ENCODE results near the gene PUS3.

PUS3 gene

DNA sequence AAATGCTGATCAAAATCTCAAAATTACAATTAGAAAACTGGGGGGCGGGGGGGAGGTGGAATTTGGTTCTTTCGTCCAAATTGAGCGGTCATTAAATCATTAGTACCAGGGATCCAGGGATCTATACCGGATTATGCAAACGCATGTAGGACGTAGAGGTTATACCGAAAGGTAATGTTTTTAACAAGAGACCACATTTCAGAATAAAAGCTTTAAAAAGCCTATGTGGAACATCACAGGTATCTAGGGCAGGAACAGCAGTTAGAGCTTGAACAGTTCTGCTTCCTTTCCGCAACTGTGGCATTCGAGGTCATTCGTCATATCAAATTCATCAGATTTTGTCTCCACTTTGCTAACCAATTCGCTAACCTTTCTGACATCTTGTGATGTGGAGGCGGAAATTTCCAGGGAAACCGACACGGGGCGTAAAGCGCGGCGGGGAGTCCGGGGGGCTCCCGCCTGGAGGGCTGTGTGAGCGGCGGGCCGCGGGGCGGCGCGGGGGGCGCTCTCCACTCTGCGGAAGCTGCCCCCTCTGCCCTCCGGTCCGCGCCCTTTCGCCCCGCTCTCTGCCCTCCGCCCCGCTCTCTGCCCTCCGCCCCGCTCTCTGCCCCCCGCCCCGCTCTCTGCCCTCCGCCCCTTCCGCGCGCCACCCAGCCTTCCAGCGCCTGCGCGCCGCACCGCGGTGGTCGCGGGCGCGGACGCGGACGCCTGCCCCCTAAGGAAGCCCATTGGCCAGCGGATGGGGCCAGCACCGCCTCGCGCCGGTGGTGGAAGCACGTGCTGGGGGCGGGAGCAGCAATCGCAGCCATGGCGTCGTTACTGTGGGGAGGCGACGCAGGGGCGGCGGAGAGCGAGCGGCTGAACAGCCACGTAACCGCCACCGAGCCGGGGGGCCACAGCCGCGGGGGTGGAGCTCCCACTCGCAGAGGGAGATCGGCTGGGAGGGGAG is 979 bp upstream of the PUS3 start, which contains the start of gene DDX25:
Gene DDX25, plus strand, starts transcription at position 798 of the 949 bp plus-strand sequence. Its CDS starts 10 bp downstream, at position 808.
- DNase-seq (ENCODE audit: low read depth): no peak
- TF ChIP-seq, protein P1, sequence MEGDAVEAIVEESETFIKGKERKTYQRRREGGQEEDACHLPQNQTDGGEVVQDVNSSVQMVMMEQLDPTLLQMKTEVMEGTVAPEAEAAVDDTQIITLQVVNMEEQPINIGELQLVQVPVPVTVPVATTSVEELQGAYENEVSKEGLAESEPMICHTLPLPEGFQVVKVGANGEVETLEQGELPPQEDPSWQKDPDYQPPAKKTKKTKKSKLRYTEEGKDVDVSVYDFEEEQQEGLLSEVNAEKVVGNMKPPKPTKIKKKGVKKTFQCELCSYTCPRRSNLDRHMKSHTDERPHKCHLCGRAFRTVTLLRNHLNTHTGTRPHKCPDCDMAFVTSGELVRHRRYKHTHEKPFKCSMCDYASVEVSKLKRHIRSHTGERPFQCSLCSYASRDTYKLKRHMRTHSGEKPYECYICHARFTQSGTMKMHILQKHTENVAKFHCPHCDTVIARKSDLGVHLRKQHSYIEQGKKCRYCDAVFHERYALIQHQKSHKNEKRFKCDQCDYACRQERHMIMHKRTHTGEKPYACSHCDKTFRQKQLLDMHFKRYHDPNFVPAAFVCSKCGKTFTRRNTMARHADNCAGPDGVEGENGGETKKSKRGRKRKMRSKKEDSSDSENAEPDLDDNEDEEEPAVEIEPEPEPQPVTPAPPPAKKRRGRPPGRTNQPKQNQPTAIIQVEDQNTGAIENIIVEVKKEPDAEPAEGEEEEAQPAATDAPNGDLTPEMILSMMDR (IDR thresholded peaks at IDR 0.05; ENCODE audit: control insufficient read depth, extremely low read depth, insufficient read depth): no peak
- peak within 1 kb of the TSS; percentile 70 for H3K4me3 ChIP-seq (ENCODE audit: low read depth, low read length)

DNA sequence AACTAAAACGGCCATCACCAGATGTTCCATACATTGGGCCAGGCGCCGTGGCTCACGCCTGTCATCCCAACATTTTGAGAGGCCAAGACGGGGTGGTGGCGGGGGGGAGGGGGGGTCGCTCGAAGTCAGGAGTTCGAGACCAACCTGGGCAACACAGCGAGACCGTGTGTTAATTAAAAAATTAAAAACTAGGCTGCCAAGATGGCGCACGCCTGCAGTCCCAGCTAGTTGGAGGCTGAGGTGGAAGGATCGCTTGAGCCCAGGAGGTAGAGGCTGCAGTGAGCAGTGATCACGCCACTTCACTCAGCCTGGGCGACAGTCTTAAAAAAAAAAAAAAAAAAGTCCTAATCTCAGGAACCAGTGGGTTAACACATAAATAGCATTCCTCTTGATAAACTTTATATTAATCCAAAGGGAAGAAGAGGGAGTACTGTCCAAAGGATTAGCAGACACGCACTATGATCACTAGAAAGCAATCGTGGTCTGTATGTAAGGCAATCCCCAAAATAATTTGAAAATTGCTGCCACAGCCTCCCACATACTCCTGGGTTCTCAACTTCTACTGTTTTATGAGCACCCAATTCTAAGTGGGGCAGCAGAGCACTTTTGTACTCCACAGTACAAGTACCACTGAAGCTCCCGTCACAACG is 604 bp downstream of the PUS3 start:
- DNase-seq (ENCODE audit: low read depth): no peak
- peak overlapping the region; percentile 70 for H3K4me3 ChIP-seq (ENCODE audit: low read depth, low read length)

DNA sequence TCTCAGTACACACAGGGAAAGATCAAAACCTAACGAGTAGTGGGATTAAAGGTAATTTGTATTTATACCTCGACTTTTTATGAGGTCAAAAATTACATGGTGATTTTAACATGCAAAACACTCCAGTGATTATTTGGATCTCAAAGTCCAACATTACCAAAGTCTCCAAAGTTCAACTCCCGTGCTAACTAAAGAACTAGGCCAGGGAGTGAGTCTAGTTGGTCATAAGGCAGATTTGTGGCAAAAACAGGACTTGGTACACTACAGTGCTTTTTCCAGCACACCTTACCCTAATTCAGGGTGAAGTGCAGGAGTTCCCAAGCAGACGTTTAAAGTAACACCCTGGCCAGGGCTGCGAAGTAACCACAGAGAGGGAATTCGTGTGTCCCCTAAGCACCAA is 1.1 kb downstream of the PUS3 start:
- H3K4me3 ChIP-seq (ENCODE audit: low read depth, low read length): peak overlapping the region; percentile 70
- no peak for DNase-seq (ENCODE audit: low read depth)
- TF ChIP-seq, protein P1 (IDR thresholded peaks at IDR 0.05; ENCODE audit: control insufficient read depth, extremely low read depth, insufficient read depth): no peak

More for the DNA sequence above, 604 bp downstream of the PUS3 start:
- TF ChIP-seq, protein P1 (IDR thresholded peaks at IDR 0.05; ENCODE audit: control insufficient read depth, extremely low read depth, insufficient read depth): no peak

DNA sequence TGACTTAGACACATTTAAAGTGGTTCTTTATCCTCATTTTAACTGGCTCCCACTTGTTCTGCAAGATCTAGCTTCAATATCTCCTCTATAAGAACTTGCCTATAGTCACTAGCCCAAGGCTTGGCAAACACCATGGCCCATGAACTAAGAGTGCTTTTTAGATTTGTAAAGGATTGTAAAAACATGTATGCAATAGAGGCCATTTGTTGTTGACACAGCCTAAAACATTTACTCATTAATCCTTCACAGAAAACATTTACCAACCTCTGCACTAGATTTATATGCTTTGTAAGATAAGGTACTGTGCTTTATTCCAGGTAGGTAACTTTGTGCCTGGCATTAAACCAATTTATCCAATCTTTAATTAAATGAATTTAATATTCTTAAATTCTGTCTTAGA is 10.0 kb downstream of the PUS3 start:
- TF ChIP-seq, protein P1 (IDR thresholded peaks at IDR 0.05; ENCODE audit: control insufficient read depth, extremely low read depth, insufficient read depth): no peak
- H3K4me3 ChIP-seq (ENCODE audit: low read depth, low read length): no peak overlapping the region
- DNase-seq (ENCODE audit: low read depth): peak; percentile 89

DNA sequence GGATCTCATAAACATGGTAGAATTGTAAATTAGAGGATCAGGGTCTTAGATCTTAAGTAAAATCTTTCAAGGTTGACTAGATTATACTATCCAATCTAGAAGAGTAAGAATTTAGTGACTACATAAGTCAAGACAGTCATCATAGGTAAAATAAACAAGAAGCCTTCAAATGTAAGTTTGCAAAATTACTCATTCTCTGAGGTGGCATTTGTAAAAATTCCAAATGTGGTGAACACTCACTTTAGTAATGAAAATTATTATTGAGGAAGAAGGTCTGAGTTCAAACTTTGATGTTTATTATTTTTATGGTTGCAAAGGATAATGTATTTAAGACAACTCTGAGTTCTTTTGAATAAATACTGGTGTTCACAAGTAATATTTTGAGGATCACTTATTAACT is 10.9 kb downstream of the PUS3 start:
- no peak for DNase-seq (ENCODE audit: low read depth)
- TF ChIP-seq, protein P1 (IDR thresholded peaks at IDR 0.05; ENCODE audit: control insufficient read depth, extremely low read depth, insufficient read depth): no peak
- H3K4me3 ChIP-seq (ENCODE audit: low read depth, low read length): no peak overlapping the region

DNA sequence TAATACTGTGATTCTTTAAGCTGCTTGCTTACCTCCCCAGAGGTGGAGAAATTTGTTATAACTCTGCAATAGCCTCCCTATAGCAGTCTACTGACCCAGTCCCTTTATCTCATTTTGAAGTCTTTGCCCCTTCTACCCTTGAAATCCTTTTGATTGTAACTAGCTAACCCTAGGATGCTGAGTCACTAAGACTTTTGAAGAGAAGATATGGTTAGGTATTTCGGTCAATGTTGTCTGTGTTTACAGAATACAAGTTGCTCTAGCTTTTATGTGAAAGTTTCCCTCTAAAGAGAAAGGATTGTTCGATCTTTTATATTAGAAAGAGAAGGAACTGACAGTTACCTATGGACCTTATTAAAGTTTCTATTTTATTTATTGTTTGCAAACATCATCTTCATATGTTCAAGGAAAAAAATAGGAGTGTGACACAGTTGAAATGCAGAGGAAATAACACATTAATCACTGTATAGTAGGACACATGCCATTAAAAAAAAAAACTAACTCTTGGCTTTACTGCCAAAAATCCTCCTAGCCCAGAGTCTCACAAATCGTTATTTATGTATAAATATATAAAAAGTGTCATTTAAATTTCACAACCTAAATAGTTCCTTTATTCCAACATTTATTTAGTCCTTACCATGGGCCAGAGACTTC is 12.4 kb downstream of the PUS3 start:
- TF ChIP-seq, protein P1 (IDR thresholded peaks at IDR 0.05; ENCODE audit: control insufficient read depth, extremely low read depth, insufficient read depth): no peak
- H3K4me3 ChIP-seq (ENCODE audit: low read depth, low read length): no peak overlapping the region
- DNase-seq (ENCODE audit: low read depth): no peak

Data from LNCaP clone FGC (cell line).